H9 (cell line): ENCODE results near the gene SLC12A5. TPM values are rescaled to one million over a fixed set of nuclear protein-coding genes. Genes with fewer than 3 reads are reported as not detected.

Source experiments
- DNase-seq: peaks from one replicate; pipeline ENCODE4 v3.0.0-alpha.2; 2017
- H2AFZ ChIP-seq: one replicate; pipeline ENCODE4 v1.6.1; 2013; ENCODE audit warnings: mild to moderate bottlenecking, low read length, control low read depth, moderate library complexity
- H2AK5ac ChIP-seq: 2 replicates; pipeline ENCODE4 v1.6.1; 2013; ENCODE audit warnings: low read length, control low read depth, mixed read lengths; ENCODE audit not compliant: insufficient read length
- H2BK120ac ChIP-seq: one replicate; pipeline ENCODE4 v1.6.1; 2013; ENCODE audit warnings: low read depth, mild to moderate bottlenecking, low read length, control low read depth, inconsistent platforms; ENCODE audit not compliant: poor library complexity, severe bottlenecking
- H2BK12ac ChIP-seq: 2 replicates; pipeline ENCODE4 v1.6.1; 2013; ENCODE audit warnings: low read length, control low read depth, mixed read lengths, low read depth; ENCODE audit not compliant: insufficient read length
- H2BK15ac ChIP-seq: 2 replicates; pipeline ENCODE4 v1.6.1; 2013; ENCODE audit warnings: low read depth, low read length, control low read depth
- H2BK20ac ChIP-seq: one replicate; pipeline ENCODE4 v1.6.1; 2013; ENCODE audit warnings: low read depth, mild to moderate bottlenecking, low read length, control low read depth, inconsistent platforms; ENCODE audit not compliant: poor library complexity, severe bottlenecking
- H2BK5ac ChIP-seq: 2 replicates; pipeline ENCODE4 v1.6.1; 2013; ENCODE audit warnings: low read length, control low read depth, mixed read lengths; ENCODE audit not compliant: insufficient read length
- H3K14ac ChIP-seq: 2 replicates; pipeline ENCODE4 v1.6.1; 2013; ENCODE audit warnings: low read length, control low read depth; ENCODE audit not compliant: insufficient read depth
- H3K18ac ChIP-seq: 2 replicates; pipeline ENCODE4 v1.6.1; 2013; ENCODE audit warnings: low read depth, mild to moderate bottlenecking, mixed read lengths, low read length, control low read depth; ENCODE audit not compliant: insufficient read length
- H3K23ac ChIP-seq: 2 replicates; pipeline ENCODE4 v1.6.1; 2013; ENCODE audit warnings: low read length, control low read depth, mixed read lengths, low read depth; ENCODE audit not compliant: insufficient read length
- H3K23me2 ChIP-seq: 2 replicates; pipeline ENCODE4 v1.6.1; 2013; ENCODE audit warnings: low read depth, mild to moderate bottlenecking, mixed read lengths, low read length, control low read depth; ENCODE audit not compliant: insufficient read length, poor library complexity, severe bottlenecking
- H3K27ac ChIP-seq: 2 replicates; pipeline ENCODE4 v1.5.1; 2013; ENCODE audit warnings: low read length, control low read depth, mixed read lengths, low read depth; ENCODE audit not compliant: insufficient read length
- H3K27me3 ChIP-seq: 2 replicates; pipeline ENCODE4 v1.6.1; 2013; ENCODE audit warnings: low read length, control low read depth, inconsistent platforms; ENCODE audit not compliant: insufficient read depth
- H3K4ac ChIP-seq: 2 replicates; pipeline ENCODE4 v1.6.1; 2013; ENCODE audit warnings: low read depth, mild to moderate bottlenecking, control low read depth, inconsistent platforms, low read length, moderate library complexity
- H3K4me1 ChIP-seq: 2 replicates; pipeline ENCODE4 v1.6.1; 2013; ENCODE audit warnings: low read length, control low read depth, inconsistent platforms; ENCODE audit not compliant: insufficient read depth
- H3K4me2 ChIP-seq: 2 replicates; pipeline ENCODE4 v1.6.1; 2013; ENCODE audit warnings: low read length, control low read depth, mixed read lengths; ENCODE audit not compliant: insufficient read length, insufficient read depth
- H3K56ac ChIP-seq: 2 replicates; pipeline ENCODE4 v1.6.1; 2013; ENCODE audit warnings: low read depth, mild to moderate bottlenecking, mixed read lengths, low read length, control low read depth; ENCODE audit not compliant: insufficient read length
- H3K79me1 ChIP-seq: 2 replicates; pipeline ENCODE4 v1.6.1; 2013; ENCODE audit warnings: low read depth, mild to moderate bottlenecking, moderate library complexity, low read length, control low read depth, inconsistent platforms; ENCODE audit not compliant: insufficient read depth, poor library complexity, severe bottlenecking
- H3K79me2 ChIP-seq: 2 replicates; pipeline ENCODE4 v1.6.1; 2013; ENCODE audit warnings: low read length, control low read depth, inconsistent platforms; ENCODE audit not compliant: insufficient read depth
- H3K9ac ChIP-seq: 2 replicates; pipeline ENCODE4 v1.6.1; 2013; ENCODE audit warnings: low read length, control low read depth, mixed read lengths; ENCODE audit not compliant: insufficient read length; ENCODE audit errors: extremely low read depth
- H3K9me3 ChIP-seq: one replicate; pipeline ENCODE4 v1.6.1; 2013; ENCODE audit warnings: low read depth, low read length, inconsistent platforms; ENCODE audit not compliant: control insufficient read depth
- H3T11ph ChIP-seq: one replicate; pipeline ENCODE4 v1.6.1; 2013; ENCODE audit warnings: mild to moderate bottlenecking, low read length, control low read depth, inconsistent platforms
- H4K20me1 ChIP-seq: one replicate; pipeline ENCODE4 v1.6.1; 2013; ENCODE audit not compliant: control insufficient read depth, insufficient read length, insufficient read depth
- H4K5ac ChIP-seq: 2 replicates; pipeline ENCODE4 v1.6.1; 2013; ENCODE audit warnings: low read depth, mild to moderate bottlenecking, mixed read lengths, low read length, control low read depth; ENCODE audit not compliant: insufficient read length
- H4K8ac ChIP-seq: replicated peaks from 2 replicates; pipeline ENCODE4 v1.6.1; 2013; ENCODE audit warnings: low read length, control low read depth, mixed read lengths, low read depth; ENCODE audit not compliant: insufficient read length
- H4K91ac ChIP-seq: 2 replicates; pipeline ENCODE4 v1.6.1; 2013; ENCODE audit warnings: low read depth, mild to moderate bottlenecking, moderate library complexity, mixed read lengths, low read length, control low read depth; ENCODE audit not compliant: insufficient read length
- H3K27ac Mint-ChIP-seq, 3 experiments: 2 replicates in 2 of 3; 3 replicates in 1 of 3; pipeline ENCODE4 v1.8.0; 2020 to 2021; ENCODE audit warnings: mixed read lengths in 3 of 3, mild to moderate bottlenecking in 1 of 3, moderate library complexity in 1 of 3
- H3K27me3 Mint-ChIP-seq: 2 replicates; pipeline ENCODE4 v1.8.0; 2021; ENCODE audit warnings: low read depth, mild to moderate bottlenecking, moderate library complexity, mixed read lengths
- H3K36me3 Mint-ChIP-seq, 3 experiments: 2 replicates in 2 of 3; 3 replicates in 1 of 3; pipeline ENCODE4 v1.8.0; 2020 to 2021; ENCODE audit warnings: low read depth in 3 of 3, mixed read lengths in 3 of 3; ENCODE audit not compliant: insufficient read depth in 1 of 3
- H3K4me1 Mint-ChIP-seq, 2 experiments: 2 replicates each; pipeline ENCODE4 v1.8.0; 2020; ENCODE audit warnings: mixed read lengths in 2 of 2
- H3K4me3 Mint-ChIP-seq, 2 experiments: 2 replicates in 1 of 2; 3 replicates in 1 of 2; pipeline ENCODE4 v1.8.0; 2020 to 2021; ENCODE audit warnings: mild to moderate bottlenecking in 2 of 2, mixed read lengths in 2 of 2, moderate library complexity in 1 of 2
- H3K9me3 Mint-ChIP-seq, 2 experiments: 2 replicates in 1 of 2; 3 replicates in 1 of 2; pipeline ENCODE4 v1.8.0; 2020; ENCODE audit warnings: mild to moderate bottlenecking in 2 of 2, mixed read lengths in 2 of 2, moderate library complexity in 1 of 2
- WGBS: extraction: QIAGEN DNeasy Blood & Tissue Kit; methylation state at CpG from one replicate; pipeline ENCODE4 v1.1.7; 2013; ENCODE audit warnings: missing lambda C conversion rate, low lambda C conversion rate, mixed read lengths; ENCODE audit not compliant: insufficient read length; ENCODE audit errors: extremely low coverage; 5-methylcytosine and 5-hydroxymethylcytosine counted together
- total RNA-seq: library from RNA; stranded (reverse); gene quantifications from 2 replicates; pipeline ENCODE4 v1.2.1, GENCODE V29; 2021
- TF ChIP-seq, protein P1 (sequence below): fragments of 200-600 bp; sonication (generic); conservative IDR thresholded peaks from 3 replicates; pipeline ENCODE4 v1.8.0; 2021; ENCODE audit warnings: antibody characterized with exemption, mild to moderate bottlenecking

Gene SLC12A5
- total RNA-seq, 1 experiment from 2014 or later, result 8.7 TPM

DNA sequence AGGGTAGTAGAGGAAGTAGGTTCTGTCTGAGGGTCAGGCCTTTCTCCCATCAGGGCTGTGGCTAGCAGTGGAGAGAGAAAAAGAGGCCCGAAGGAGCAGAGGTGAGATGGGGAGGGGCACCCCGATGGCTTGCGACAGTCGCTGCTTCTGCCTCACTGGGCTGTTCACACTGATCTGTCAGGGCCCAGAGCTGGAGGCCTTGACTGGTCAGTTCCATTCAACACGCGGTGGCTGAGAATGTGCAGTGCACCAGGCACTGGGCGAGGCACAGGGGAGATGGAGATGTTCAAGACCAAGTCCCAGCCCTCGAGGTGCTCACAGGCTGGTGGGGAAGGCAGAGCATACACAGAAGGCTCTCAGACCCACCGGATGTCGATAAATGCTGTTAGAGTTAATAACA lies 21.4 kb downstream of the SLC12A5 start:
- peaks cover 4% of the 10 kb centered on the region; the same call in 1 of the 2 replicates for H3K27me3 ChIP-seq
- H3K27me3 Mint-ChIP-seq, result peaks cover 64% of the 10 kb centered on the region
- H3K9me3 Mint-ChIP-seq, result no peaks in the 10 kb centered on the region

More for the DNA sequence above, 21.4 kb downstream of the SLC12A5 start:
- H2AK5ac ChIP-seq, result no peak overlapping the region
- no peak overlapping the region for H2BK15ac ChIP-seq
- no peak overlapping the region for H3K56ac ChIP-seq
- H2BK120ac ChIP-seq, result no peak overlapping the region
- Mint-ChIP-seq H3K4me3 (no peak overlapping the region), H3K4me1 (no peaks in the 10 kb centered on the region), H3K27ac (no peak overlapping the region), H3K36me3 (0 out of 7 replicates have a peak, but pooled peaks cover 0 to 1% (median 0%) of the 10 kb centered on the region in 3 experiments)
- no peak overlapping the region for H2AFZ ChIP-seq
- H2BK12ac ChIP-seq, result no peak overlapping the region
- DNase-seq, result no peak
- no peak overlapping the region for H3K23ac ChIP-seq
- no peak overlapping the region for H3K14ac ChIP-seq
- no peak overlapping the region for H4K5ac ChIP-seq
- WGBS, result no CpG with 5 or more reads among the region's 10 CpGs
- H2BK20ac ChIP-seq, result no peak overlapping the region
- no peak overlapping the region for H3K4me2 ChIP-seq
- H3K23me2 ChIP-seq, result no peaks in the 10 kb centered on the region
- H3K4me1 ChIP-seq, result no peaks in the 10 kb centered on the region
- no peak overlapping the region for H3K27ac ChIP-seq
- no peak overlapping the region for H3T11ph ChIP-seq
- no peak overlapping the region for H3K9ac ChIP-seq
- H3K18ac ChIP-seq, result no peak overlapping the region
- H2BK5ac ChIP-seq, result no peak overlapping the region
- H3K79me1 ChIP-seq, result no peaks in the 10 kb centered on the region
- no peak overlapping the region for H4K8ac ChIP-seq
- no peak overlapping the region for H3K4ac ChIP-seq
- no peaks in the 10 kb centered on the region for H4K20me1 ChIP-seq
- TF ChIP-seq, protein P1, sequence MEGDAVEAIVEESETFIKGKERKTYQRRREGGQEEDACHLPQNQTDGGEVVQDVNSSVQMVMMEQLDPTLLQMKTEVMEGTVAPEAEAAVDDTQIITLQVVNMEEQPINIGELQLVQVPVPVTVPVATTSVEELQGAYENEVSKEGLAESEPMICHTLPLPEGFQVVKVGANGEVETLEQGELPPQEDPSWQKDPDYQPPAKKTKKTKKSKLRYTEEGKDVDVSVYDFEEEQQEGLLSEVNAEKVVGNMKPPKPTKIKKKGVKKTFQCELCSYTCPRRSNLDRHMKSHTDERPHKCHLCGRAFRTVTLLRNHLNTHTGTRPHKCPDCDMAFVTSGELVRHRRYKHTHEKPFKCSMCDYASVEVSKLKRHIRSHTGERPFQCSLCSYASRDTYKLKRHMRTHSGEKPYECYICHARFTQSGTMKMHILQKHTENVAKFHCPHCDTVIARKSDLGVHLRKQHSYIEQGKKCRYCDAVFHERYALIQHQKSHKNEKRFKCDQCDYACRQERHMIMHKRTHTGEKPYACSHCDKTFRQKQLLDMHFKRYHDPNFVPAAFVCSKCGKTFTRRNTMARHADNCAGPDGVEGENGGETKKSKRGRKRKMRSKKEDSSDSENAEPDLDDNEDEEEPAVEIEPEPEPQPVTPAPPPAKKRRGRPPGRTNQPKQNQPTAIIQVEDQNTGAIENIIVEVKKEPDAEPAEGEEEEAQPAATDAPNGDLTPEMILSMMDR, result no peak
- H3K79me2 ChIP-seq, result no peaks in the 10 kb centered on the region
- no peaks in the 10 kb centered on the region for H3K9me3 ChIP-seq
- H4K91ac ChIP-seq, result no peak overlapping the region
